ENCODE data around the gene CCDC13.

The CCDC13 gene

GRCh38 chr3:42799376-42799775, 26.3 kb upstream of the CCDC13 start:
- Histone ChIP-seq H3K4me1 (ENCODE audit: control insufficient read depth, insufficient read depth, low read length, poor library complexity, severe bottlenecking) (peaks cover 7% of the 10 kb centered on the region), H3K27me3 (replicated peaks; ENCODE audit: control insufficient read depth, insufficient read depth, low read length, poor library complexity, severe bottlenecking) (no peaks in the 10 kb centered on the region), H3K4me3 (ENCODE audit: insufficient read depth, low read depth, low read length, poor library complexity, severe bottlenecking) (no peak overlapping the region), H3K27ac (ENCODE audit: insufficient read depth, low read length, poor library complexity, severe bottlenecking) (no peak overlapping the region), H3K36me3 (ENCODE audit: control insufficient read depth, insufficient read depth, low read length) (no peaks in the 10 kb centered on the region), H3K9me3 (ENCODE audit: control insufficient read depth, low read length) (no peaks in the 10 kb centered on the region)
- DNase-seq = no peak

DNA sequence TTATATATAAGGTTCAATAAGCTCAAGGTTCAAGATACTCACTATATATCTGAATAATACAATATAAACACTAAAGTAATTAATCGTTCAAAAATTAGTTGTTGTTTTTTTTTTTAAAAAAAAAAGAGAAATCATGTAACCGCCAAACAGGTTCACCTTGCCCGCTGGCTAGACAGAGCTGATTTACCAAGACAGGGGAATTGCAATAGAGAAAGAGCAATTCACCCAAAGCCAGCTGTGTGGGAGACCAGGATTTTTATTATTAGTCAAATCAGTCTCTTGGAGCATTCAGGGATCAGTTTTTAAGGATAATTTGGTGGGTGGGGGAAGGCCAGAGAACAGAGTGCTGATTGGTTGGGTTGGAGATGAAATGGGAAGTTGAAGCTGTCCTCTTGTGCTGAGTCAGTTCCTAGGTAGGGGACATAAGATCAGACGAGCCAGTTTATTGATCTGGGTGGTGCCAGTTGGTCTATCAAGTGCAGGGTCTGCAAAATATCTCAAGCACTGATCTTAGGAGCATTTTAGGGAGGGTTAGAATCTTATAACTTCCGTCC, 23.4 kb upstream of the CCDC13 start:
- Histone ChIP-seq H3K4me1 (ENCODE audit: control insufficient read depth, insufficient read depth, low read length, poor library complexity, severe bottlenecking) (no peaks in the 10 kb centered on the region), H3K4me3 (ENCODE audit: insufficient read depth, low read depth, low read length, poor library complexity, severe bottlenecking) (no peak overlapping the region), H3K9me3 (ENCODE audit: control insufficient read depth, low read length) (no peaks in the 10 kb centered on the region), H3K27ac (ENCODE audit: insufficient read depth, low read length, poor library complexity, severe bottlenecking) (no peak overlapping the region), H3K36me3 (ENCODE audit: control insufficient read depth, insufficient read depth, low read length) (no peaks in the 10 kb centered on the region), H3K27me3 (replicated peaks; ENCODE audit: control insufficient read depth, insufficient read depth, low read length, poor library complexity, severe bottlenecking) (no peaks in the 10 kb centered on the region)
- DNase-seq = no peak

DNA sequence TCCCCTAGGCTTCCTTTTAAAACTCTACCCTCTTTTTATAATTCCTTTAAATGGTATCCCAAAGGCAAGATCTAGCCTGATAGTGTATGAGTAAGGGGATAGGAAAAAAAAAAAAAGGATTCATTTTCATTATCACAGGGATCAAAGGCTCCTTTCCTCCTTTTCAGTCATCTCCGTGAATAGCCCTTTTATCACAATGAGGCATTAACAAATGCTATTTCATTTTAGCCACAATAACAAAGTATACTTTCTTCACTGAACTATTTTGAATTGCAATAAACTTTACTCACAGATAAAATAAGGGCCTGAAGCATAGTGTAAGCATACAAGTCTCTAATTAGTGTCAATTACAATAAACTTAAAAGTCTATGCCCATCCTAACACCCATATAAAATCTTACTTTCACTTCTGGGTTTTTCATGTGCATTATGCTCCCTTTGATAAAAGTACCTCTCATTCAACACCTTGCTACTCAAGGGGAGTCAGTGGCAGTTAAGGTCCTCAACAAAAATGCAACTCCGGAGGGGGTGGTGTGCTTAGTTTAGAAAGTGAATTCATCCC, 22.6 kb upstream of the CCDC13 start:
- no peaks in the 10 kb centered on the region for H3K36me3 ChIP-seq (ENCODE audit: control insufficient read depth, insufficient read depth, low read length)
- H3K27me3 ChIP-seq (replicated peaks; ENCODE audit: control insufficient read depth, insufficient read depth, low read length, poor library complexity, severe bottlenecking) = no peaks in the 10 kb centered on the region
- H3K9me3 ChIP-seq (ENCODE audit: control insufficient read depth, low read length) = no peaks in the 10 kb centered on the region
- no peak overlapping the region for H3K4me3 ChIP-seq (ENCODE audit: insufficient read depth, low read depth, low read length, poor library complexity, severe bottlenecking)
- DNase-seq = no peak
- no peaks in the 10 kb centered on the region for H3K4me1 ChIP-seq (ENCODE audit: control insufficient read depth, insufficient read depth, low read length, poor library complexity, severe bottlenecking)
- H3K27ac ChIP-seq (ENCODE audit: insufficient read depth, low read length, poor library complexity, severe bottlenecking) = no peak overlapping the region

- H3K9me3 ChIP-seq (ENCODE audit: control insufficient read depth, low read length) = no peaks in the 10 kb centered on the region
- H3K36me3 ChIP-seq (ENCODE audit: control insufficient read depth, insufficient read depth, low read length) = peaks cover 4% of the 10 kb centered on the region
- H3K4me1 ChIP-seq (ENCODE audit: control insufficient read depth, insufficient read depth, low read length, poor library complexity, severe bottlenecking) = no peaks in the 10 kb centered on the region
- no peaks in the 10 kb centered on the region for H3K27me3 ChIP-seq (replicated peaks; ENCODE audit: control insufficient read depth, insufficient read depth, low read length, poor library complexity, severe bottlenecking)
- H3K4me3 ChIP-seq (ENCODE audit: insufficient read depth, low read depth, low read length, poor library complexity, severe bottlenecking) = no peak overlapping the region
- no peak for DNase-seq
- H3K27ac ChIP-seq (ENCODE audit: insufficient read depth, low read length, poor library complexity, severe bottlenecking) = no peak overlapping the region
Observed at GRCh38 chr3:42790714-42791229, 17.7 kb upstream of the CCDC13 start.

DNA sequence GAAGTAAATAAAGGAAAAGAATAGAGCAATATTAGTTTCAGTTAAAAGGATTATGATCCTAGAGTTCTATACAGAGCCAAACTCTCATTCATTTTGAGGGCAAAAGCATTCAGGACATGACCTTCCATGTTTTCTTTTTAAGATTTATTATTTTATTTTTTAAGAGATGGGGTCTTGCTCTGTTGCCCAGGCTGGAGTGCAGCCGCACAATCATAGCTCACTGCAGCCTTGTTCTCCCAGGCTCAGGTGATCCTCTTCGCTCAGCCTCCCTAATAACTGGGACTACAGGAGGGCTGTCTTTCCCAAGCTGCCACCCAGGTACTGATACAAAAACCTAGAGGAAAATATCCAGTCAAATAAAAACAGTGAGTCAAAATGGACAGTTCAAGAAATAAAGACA, 13.6 kb upstream of the CCDC13 start:
- Histone ChIP-seq H3K9me3 (ENCODE audit: control insufficient read depth, low read length) (no peaks in the 10 kb centered on the region), H3K27ac (ENCODE audit: insufficient read depth, low read length, poor library complexity, severe bottlenecking) (no peak overlapping the region), H3K4me1 (ENCODE audit: control insufficient read depth, insufficient read depth, low read length, poor library complexity, severe bottlenecking) (no peaks in the 10 kb centered on the region), H3K36me3 (ENCODE audit: control insufficient read depth, insufficient read depth, low read length) (peaks cover 9% of the 10 kb centered on the region), H3K4me3 (ENCODE audit: insufficient read depth, low read depth, low read length, poor library complexity, severe bottlenecking) (no peak overlapping the region), H3K27me3 (replicated peaks; ENCODE audit: control insufficient read depth, insufficient read depth, low read length, poor library complexity, severe bottlenecking) (no peaks in the 10 kb centered on the region)
- DNase-seq = no peak

DNA sequence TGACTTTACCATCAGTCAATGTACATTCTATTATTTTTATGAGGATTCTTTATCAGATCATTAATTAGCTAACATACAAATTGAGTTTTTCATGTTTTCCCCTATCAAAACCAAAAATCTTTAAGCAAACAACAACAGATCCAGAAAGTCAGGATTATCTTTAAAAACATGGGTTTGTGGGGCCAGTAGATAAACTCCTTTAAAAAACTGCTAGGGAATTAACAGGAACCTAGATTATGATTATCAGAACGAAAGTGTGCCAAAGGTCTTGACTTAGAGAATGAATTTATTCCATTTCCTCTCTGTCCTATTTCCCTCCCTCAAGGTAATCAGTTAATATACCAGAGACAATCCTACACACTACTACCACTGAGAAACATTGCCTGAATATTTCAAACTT, 13.2 kb upstream of the CCDC13 start:
- Histone ChIP-seq H3K4me3 (ENCODE audit: insufficient read depth, low read depth, low read length, poor library complexity, severe bottlenecking) (no peak overlapping the region), H3K27ac (ENCODE audit: insufficient read depth, low read length, poor library complexity, severe bottlenecking) (no peak overlapping the region), H3K4me1 (ENCODE audit: control insufficient read depth, insufficient read depth, low read length, poor library complexity, severe bottlenecking) (no peaks in the 10 kb centered on the region), H3K9me3 (ENCODE audit: control insufficient read depth, low read length) (no peaks in the 10 kb centered on the region), H3K36me3 (ENCODE audit: control insufficient read depth, insufficient read depth, low read length) (peaks cover 9% of the 10 kb centered on the region), H3K27me3 (replicated peaks; ENCODE audit: control insufficient read depth, insufficient read depth, low read length, poor library complexity, severe bottlenecking) (no peaks in the 10 kb centered on the region)
- no peak for DNase-seq

DNA sequence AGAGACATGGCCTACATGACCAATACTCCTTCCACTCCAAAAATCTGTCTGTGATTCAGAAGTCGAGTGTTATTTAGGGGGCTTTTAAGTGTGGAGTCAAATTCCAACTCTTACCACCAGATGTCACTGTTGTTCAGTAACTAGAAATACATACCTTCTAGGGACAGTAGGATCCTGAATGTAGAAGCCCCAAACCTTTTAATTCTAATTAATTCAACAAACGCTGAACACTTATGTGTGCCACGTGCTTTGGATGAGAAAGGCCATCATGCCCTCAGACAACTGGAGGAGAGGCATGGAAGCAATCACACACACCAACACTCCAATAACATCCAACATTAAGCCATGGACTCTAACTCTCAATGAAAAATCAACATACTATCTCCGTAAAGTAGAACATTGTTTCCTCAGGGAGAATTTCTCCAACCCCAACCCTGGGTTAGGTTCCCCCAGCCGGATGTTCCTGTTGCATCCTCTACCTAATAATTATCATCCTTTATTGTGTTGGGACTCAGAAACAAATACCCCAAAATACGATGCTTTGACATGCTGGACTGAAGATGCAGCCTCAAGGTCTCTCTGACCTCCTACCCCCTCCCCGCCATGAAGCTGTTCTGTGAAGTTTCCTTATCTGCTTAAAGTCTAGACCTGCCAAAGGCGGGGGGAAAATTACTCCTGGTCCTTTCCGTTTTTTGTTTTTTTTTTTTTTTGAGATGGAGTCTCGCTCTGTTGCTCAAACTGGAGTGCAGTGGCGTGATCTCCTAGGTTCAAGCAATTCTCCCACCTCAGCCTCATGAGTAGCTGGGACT, 8.0 kb upstream of the CCDC13 start:
- peaks cover 7% of the 10 kb centered on the region for H3K36me3 ChIP-seq (ENCODE audit: control insufficient read depth, insufficient read depth, low read length)
- no peaks in the 10 kb centered on the region for H3K9me3 ChIP-seq (ENCODE audit: control insufficient read depth, low read length)
- no peak overlapping the region for H3K27ac ChIP-seq (ENCODE audit: insufficient read depth, low read length, poor library complexity, severe bottlenecking)
- no peak overlapping the region for H3K4me3 ChIP-seq (ENCODE audit: insufficient read depth, low read depth, low read length, poor library complexity, severe bottlenecking)
- no peak for DNase-seq
- no peaks in the 10 kb centered on the region for H3K27me3 ChIP-seq (replicated peaks; ENCODE audit: control insufficient read depth, insufficient read depth, low read length, poor library complexity, severe bottlenecking)
- no peaks in the 10 kb centered on the region for H3K4me1 ChIP-seq (ENCODE audit: control insufficient read depth, insufficient read depth, low read length, poor library complexity, severe bottlenecking)

DNA sequence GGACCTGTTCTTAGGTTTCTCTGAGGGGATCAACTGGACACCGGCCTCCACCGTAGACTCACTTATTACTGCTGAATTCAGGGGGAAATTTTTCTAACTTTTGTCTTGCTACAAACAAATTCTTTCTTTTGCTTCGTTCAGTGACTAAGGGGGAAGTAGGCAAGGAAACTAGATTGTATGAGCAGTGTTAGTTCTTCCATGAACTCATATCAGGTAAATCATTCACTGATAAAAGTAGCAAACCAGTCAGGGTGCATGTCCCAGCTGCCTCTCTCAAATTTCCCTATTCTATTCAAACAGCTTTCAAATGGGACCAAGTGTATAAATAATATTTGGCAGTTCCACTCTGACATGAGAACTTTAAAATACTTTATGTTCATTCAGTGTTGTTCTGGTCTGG, 7.3 kb upstream of the CCDC13 start:
- no peaks in the 10 kb centered on the region for H3K9me3 ChIP-seq (ENCODE audit: control insufficient read depth, low read length)
- no peaks in the 10 kb centered on the region for H3K4me1 ChIP-seq (ENCODE audit: control insufficient read depth, insufficient read depth, low read length, poor library complexity, severe bottlenecking)
- no peaks in the 10 kb centered on the region for H3K27me3 ChIP-seq (replicated peaks; ENCODE audit: control insufficient read depth, insufficient read depth, low read length, poor library complexity, severe bottlenecking)
- DNase-seq = no peak
- H3K4me3 ChIP-seq (ENCODE audit: insufficient read depth, low read depth, low read length, poor library complexity, severe bottlenecking) = no peak overlapping the region
- no peak overlapping the region for H3K27ac ChIP-seq (ENCODE audit: insufficient read depth, low read length, poor library complexity, severe bottlenecking)
- peaks cover 3% of the 10 kb centered on the region for H3K36me3 ChIP-seq (ENCODE audit: control insufficient read depth, insufficient read depth, low read length)

DNA sequence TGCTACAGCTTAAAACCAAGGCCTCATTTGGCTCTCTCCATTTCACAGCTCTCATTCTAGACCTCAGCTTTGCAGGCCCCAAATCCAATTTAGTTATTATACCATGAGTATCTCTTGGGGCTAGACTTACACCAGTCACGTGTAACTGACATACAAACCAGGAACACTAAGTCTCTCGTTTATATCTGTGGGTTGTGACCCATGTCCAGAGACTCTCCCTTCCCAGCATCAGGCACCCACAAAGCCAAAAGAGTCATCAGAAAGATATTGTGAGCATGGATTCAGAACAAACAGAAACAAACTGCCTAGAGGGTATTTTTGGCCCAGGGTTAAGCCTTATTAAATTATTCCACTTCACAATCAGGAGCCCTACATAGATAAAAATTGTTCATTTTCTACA, 5.6 kb upstream of the CCDC13 start:
- H3K4me1 ChIP-seq (ENCODE audit: control insufficient read depth, insufficient read depth, low read length, poor library complexity, severe bottlenecking) = no peaks in the 10 kb centered on the region
- no peaks in the 10 kb centered on the region for H3K9me3 ChIP-seq (ENCODE audit: control insufficient read depth, low read length)
- peaks cover 3% of the 10 kb centered on the region for H3K36me3 ChIP-seq (ENCODE audit: control insufficient read depth, insufficient read depth, low read length)
- no peak for DNase-seq
- no peaks in the 10 kb centered on the region for H3K27me3 ChIP-seq (replicated peaks; ENCODE audit: control insufficient read depth, insufficient read depth, low read length, poor library complexity, severe bottlenecking)
- H3K27ac ChIP-seq (ENCODE audit: insufficient read depth, low read length, poor library complexity, severe bottlenecking) = no peak overlapping the region
- H3K4me3 ChIP-seq (ENCODE audit: insufficient read depth, low read depth, low read length, poor library complexity, severe bottlenecking) = no peak overlapping the region

DNA sequence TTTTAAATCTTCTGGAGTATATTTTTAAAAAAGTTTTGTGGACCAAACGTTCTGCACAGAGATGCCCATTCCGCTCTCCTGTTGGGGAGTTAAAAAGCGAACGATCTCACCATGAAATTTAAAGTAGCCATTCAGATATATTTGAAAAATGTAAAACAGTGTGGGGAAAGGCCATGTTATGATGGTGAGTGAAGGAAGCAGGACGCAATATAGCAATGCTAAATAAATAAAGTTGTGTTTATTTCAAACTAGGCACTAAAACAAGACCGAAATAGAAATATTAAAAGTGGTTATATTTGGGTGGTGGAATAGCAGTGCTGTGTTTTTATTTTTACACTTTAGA, 327 bp upstream of the CCDC13 start:
- no peak for DNase-seq
- Histone ChIP-seq H3K27me3 (replicated peaks; ENCODE audit: control insufficient read depth, insufficient read depth, low read length, poor library complexity, severe bottlenecking) (no peaks in the 10 kb centered on the region), H3K36me3 (ENCODE audit: control insufficient read depth, insufficient read depth, low read length) (no peaks in the 10 kb centered on the region), H3K9me3 (ENCODE audit: control insufficient read depth, low read length) (no peaks in the 10 kb centered on the region), H3K4me1 (ENCODE audit: control insufficient read depth, insufficient read depth, low read length, poor library complexity, severe bottlenecking) (no peaks in the 10 kb centered on the region), H3K27ac (ENCODE audit: insufficient read depth, low read length, poor library complexity, severe bottlenecking) (peak overlapping the region; percentile 9), H3K4me3 (ENCODE audit: insufficient read depth, low read depth, low read length, poor library complexity, severe bottlenecking) (peak overlapping the region; percentile 54)

All from effector memory CD4-positive, alpha-beta T cell (primary cell).